Gastroesophageal sphincter (tissue), 3 donors: Measurements from ENCODE around the gene GSTA3.
"Not testable (repeated sequence)": the region's sequence is repeated elsewhere in the genome, so short reads cannot be mapped to it uniquely, and the experiment has no call there.

Source experiments
- EP300 ChIP-seq: sonication (generic); formaldehyde crosslinking; IDR thresholded peaks from one replicate; pipeline ENCODE4 v1.6.1; 2017; ENCODE audit warnings: antibody characterized with exemption, mild to moderate bottlenecking
- POLR2A ChIP-seq, 2 donors: fragments of 450-650 bp; IDR thresholded peaks; one replicate each; pipeline ENCODE4 v1.6.1; 2017; ENCODE audit warnings: antibody characterized with exemption in 2 of 2, mild to moderate bottlenecking in 2 of 2, moderate library complexity in 1 of 2
- POLR2AphosphoS5 ChIP-seq: sonication (generic); formaldehyde crosslinking; IDR thresholded peaks from one replicate; pipeline ENCODE4 v1.6.1; 2017; ENCODE audit warnings: antibody characterized with exemption
- TF ChIP-seq, protein P1 (sequence below), 4 experiments: fragments of 200-600 bp in 2 of 4; fragments of 450-650 bp in 2 of 4; sonication (generic) in 1 of 4; IDR thresholded peaks; one replicate each; pipeline ENCODE4 v1.5.1; 2017 to 2019; ENCODE audit warnings: antibody characterized with exemption in 4 of 4, mild to moderate bottlenecking in 2 of 4, moderate library complexity in 2 of 4

DNA sequence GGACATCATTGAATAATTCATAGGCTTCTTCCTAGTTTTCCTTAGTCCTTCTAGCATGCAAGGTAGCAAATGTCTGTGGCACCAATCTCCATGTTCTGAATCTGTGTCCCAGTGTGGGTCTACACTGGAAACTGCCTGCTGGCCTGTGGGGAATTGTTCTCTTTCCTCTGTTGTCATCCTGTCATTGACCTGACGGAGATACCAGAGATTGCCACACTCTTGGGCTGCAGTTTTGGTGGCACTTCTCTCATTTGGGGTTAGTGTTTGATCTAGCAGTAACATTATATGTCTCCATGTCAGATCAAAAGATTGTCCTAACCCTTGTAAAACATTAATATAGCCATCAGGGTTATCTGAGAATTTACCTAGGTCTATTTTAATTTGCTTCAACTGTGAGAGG lies 9.3 kb upstream of the GSTA3 start:
- TF ChIP-seq, protein P1, sequence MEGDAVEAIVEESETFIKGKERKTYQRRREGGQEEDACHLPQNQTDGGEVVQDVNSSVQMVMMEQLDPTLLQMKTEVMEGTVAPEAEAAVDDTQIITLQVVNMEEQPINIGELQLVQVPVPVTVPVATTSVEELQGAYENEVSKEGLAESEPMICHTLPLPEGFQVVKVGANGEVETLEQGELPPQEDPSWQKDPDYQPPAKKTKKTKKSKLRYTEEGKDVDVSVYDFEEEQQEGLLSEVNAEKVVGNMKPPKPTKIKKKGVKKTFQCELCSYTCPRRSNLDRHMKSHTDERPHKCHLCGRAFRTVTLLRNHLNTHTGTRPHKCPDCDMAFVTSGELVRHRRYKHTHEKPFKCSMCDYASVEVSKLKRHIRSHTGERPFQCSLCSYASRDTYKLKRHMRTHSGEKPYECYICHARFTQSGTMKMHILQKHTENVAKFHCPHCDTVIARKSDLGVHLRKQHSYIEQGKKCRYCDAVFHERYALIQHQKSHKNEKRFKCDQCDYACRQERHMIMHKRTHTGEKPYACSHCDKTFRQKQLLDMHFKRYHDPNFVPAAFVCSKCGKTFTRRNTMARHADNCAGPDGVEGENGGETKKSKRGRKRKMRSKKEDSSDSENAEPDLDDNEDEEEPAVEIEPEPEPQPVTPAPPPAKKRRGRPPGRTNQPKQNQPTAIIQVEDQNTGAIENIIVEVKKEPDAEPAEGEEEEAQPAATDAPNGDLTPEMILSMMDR (IDR thresholded peaks at IDR 0.05) = not testable (repeated sequence)
- TF ChIP-seq POLR2AphosphoS5; POLR2A (IDR thresholded peaks at IDR 0.05); EP300: not testable (repeated sequence)
